Esophagus (tissue), 2 donors: Measurements from ENCODE around the gene PIGZ. TPM values are rescaled to one million over a fixed set of nuclear protein-coding genes. Genes with fewer than 3 reads are reported as not detected.

Source experiments
- H3K27ac ChIP-seq, 2 donors: one replicate each; pipeline ENCODE4 v1.5.1; 2013; ENCODE audit warnings: low read depth in 2 of 2, mild to moderate bottlenecking in 2 of 2, inconsistent platforms in 1 of 2, low read length in 1 of 2, moderate library complexity in 1 of 2
- H3K27me3 ChIP-seq, 2 donors: one replicate each; pipeline ENCODE4 v1.6.1; 2013; ENCODE audit warnings: low read length in 2 of 2, control low read depth in 1 of 2, mild to moderate bottlenecking in 1 of 2; ENCODE audit not compliant: insufficient read depth in 2 of 2, control insufficient read depth in 1 of 2
- H3K36me3 ChIP-seq, 2 donors: one replicate each; pipeline ENCODE4 v1.6.1; 2013; ENCODE audit warnings: low read length in 1 of 2; ENCODE audit not compliant: control insufficient read depth in 2 of 2, insufficient read depth in 2 of 2
- H3K4me1 ChIP-seq, 2 donors: one replicate each; pipeline ENCODE4 v1.6.1; 2013; ENCODE audit warnings: low read length in 1 of 2; ENCODE audit not compliant: control insufficient read depth in 2 of 2, insufficient read depth in 2 of 2
- H3K4me3 ChIP-seq, 2 donors: one replicate each; pipeline ENCODE4 v1.5.1; 2013; ENCODE audit warnings: low read length in 2 of 2, mild to moderate bottlenecking in 2 of 2, low read depth in 1 of 2, moderate library complexity in 1 of 2
- H3K9me3 ChIP-seq, 2 donors: one replicate each; pipeline ENCODE4 v1.6.1; 2013; ENCODE audit warnings: mild to moderate bottlenecking in 2 of 2, low read depth in 1 of 2, low read length in 1 of 2, moderate library complexity in 1 of 2; ENCODE audit not compliant: control insufficient read depth in 2 of 2, insufficient read depth in 1 of 2
- WGBS, 2 donors: extraction: QIAGEN DNeasy Blood & Tissue Kit; methylation state at CpG; one replicate each; pipeline ENCODE4 v1.1.7; 2013; 5-methylcytosine and 5-hydroxymethylcytosine counted together
- polyA plus RNA-seq, 2 donors: library from polyadenylated mRNA; stranded (reverse); fragments of 200-250 nt; gene quantifications; one replicate each; pipeline ENCODE4 v1.2.3, GENCODE V29; 2013
- donor health status: healthy with polysubstance abuse.
- donor health status: Bipolar disorder and iron deficiency.

Gene PIGZ
- polyA plus RNA-seq, 2 donors: 2.2 to 3.6 TPM

GRCh38 chr3:196994056-196994455, 25.4 kb upstream of the PIGZ start:
- H3K36me3 ChIP-seq: no peaks in the 10 kb centered on the region
- H3K4me1 ChIP-seq: peaks cover 0 to 5% of the 10 kb centered on the region in 2 donors
- no peak overlapping the region for H3K4me3 ChIP-seq
- WGBS, 2 donors: 76 to 81% methylated on average over 16 of the region's 16 CpGs
- peaks cover 0 to 3% of the 10 kb centered on the region in 2 donors for H3K9me3 ChIP-seq
- H3K27me3 ChIP-seq: no peaks in the 10 kb centered on the region
- H3K27ac ChIP-seq: no peak overlapping the region

GRCh38 chr3:196992461-196993065, 23.9 kb upstream of the PIGZ start:
- Histone ChIP-seq H3K4me1 (peaks cover 3 to 5% of the 10 kb centered on the region in 2 donors), H3K36me3 (no peaks in the 10 kb centered on the region), H3K27ac (no peak overlapping the region), H3K4me3 (no peak overlapping the region), H3K27me3 (no peaks in the 10 kb centered on the region), H3K9me3 (no peaks in the 10 kb centered on the region)
- WGBS, 2 donors: 87 to 89% methylated on average over 15 to 17 of the region's 17 CpGs

DNA sequence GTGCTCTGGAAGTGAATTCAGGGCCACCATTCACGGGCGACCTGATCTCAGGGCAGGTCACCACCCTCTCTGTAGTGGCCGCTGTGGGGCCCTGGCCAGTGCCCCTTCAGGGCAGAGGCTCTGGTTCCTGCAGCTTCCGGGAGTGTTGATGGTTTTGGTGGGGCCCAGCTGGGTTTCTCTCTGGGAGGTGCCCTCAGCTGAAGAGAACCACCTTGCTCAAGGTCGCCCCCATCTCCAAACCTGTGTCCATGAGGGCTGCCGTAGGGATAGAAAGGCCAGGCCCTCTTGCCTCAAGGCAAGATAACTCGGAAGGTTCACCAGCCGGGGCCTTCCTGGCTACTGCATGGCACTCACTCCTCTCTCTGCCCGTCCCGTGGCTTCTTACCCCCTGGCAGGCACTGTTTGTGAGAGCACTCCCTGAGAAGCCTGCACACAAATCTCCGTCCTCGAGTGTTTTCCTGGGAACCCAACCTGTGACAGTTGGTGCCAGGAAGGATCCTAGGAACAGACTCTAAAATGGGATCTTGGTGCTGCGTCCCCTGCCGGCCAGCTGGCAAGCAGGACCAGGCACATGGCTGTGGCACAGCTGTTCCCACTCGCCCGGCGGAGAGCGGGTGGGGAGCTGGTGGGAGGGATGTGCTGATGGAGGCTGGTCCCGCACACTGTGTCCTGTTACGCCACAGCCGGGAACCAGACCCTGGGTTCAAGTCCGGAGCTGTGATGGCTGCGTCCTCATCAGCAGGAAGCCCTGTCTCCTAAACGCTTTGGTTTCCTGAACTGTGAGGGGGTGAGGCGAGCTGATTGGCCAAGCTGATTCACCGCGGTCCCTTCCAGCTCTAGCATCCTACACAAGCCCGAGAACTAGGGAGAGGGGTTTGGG, 23.2 kb upstream of the PIGZ start:
- WGBS, 2 donors: 81 to 90% methylated on average over 28 of the region's 28 CpGs
- H3K9me3 ChIP-seq: no peaks in the 10 kb centered on the region
- no peaks in the 10 kb centered on the region for H3K27me3 ChIP-seq
- no peak overlapping the region for H3K27ac ChIP-seq
- H3K36me3 ChIP-seq: no peaks in the 10 kb centered on the region
- no peak overlapping the region for H3K4me3 ChIP-seq
- peaks cover 3 to 5% of the 10 kb centered on the region in 2 donors for H3K4me1 ChIP-seq

DNA sequence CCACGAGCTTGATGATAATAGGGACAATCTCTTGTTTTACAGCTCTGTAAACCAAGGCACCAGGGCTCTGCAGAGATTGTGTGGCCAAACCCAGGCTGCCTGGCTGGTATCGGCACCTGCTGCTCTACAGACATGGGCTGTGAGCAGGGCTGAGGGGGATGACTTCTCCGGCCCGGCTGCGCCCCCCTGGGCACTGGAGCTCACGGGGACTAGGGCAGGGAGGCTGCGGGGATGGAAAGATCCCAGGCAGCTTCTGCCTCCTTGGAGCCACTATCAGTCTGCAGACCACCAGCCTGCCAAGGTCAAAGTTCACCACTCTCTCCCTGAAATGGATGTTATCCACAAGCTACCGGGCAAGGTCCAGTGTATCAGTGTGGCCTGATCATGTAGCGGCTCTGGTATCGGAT, 22.0 kb upstream of the PIGZ start:
- no peaks in the 10 kb centered on the region for H3K9me3 ChIP-seq
- no peak overlapping the region for H3K27ac ChIP-seq
- 91 to 94% methylated on average over 10 of the region's 10 CpGs for WGBS, 2 donors
- H3K36me3 ChIP-seq: no peaks in the 10 kb centered on the region
- H3K27me3 ChIP-seq: no peaks in the 10 kb centered on the region
- peaks cover 3% of the 10 kb centered on the region in 2 donors for H3K4me1 ChIP-seq
- no peak overlapping the region for H3K4me3 ChIP-seq

DNA sequence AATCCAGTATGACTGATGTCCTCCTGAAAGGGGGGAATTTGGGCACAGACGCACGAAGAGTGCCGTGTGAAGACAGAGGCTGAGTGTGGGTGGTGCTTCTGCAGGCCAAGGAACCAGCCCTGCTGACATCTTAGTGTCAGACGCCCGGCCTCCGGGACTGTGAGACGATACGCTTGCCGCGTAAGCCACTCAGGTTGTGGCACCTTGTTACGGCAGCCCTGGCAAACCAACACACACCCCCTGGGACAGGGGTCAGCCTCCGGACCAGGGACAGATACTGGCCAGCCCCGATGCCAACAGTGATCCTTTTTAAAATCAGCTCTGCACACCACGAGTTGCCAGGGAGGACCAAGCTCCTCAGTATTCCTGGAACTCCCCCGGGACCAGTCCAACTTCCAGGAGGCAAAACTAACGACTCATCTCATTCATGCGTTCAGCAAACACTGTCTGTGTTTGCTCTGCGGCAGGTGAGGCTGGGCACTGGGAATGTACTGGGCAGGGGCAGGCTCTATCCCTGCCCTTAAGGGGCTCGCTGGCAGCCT, 21.2 kb upstream of the PIGZ start:
- peaks cover 0 to under 1% of the 10 kb centered on the region in 2 donors for H3K9me3 ChIP-seq
- no peak overlapping the region for H3K4me3 ChIP-seq
- H3K36me3 ChIP-seq: no peaks in the 10 kb centered on the region
- WGBS, 2 donors: 73 to 74% methylated on average over 19 of the region's 19 CpGs
- H3K27me3 ChIP-seq: no peaks in the 10 kb centered on the region
- H3K27ac ChIP-seq: no peak overlapping the region
- H3K4me1 ChIP-seq: peaks cover under 1 to 3% of the 10 kb centered on the region in 2 donors

- H3K36me3 ChIP-seq: no peaks in the 10 kb centered on the region
- peaks cover 0 to 3% of the 10 kb centered on the region in 2 donors for H3K9me3 ChIP-seq
- peaks cover 0 to 3% of the 10 kb centered on the region in 2 donors for H3K4me1 ChIP-seq
- no peak overlapping the region for H3K4me3 ChIP-seq
- H3K27ac ChIP-seq: no peak overlapping the region
- 54 to 70% methylated on average over 12 of the region's 12 CpGs for WGBS, 2 donors
- H3K27me3 ChIP-seq: no peaks in the 10 kb centered on the region
These were observed 19.8 kb upstream of the PIGZ start for GRCh38 chr3:196988241-196989029.

GRCh38 chr3:196987022-196987421, 18.4 kb upstream of the PIGZ start:
- no peak overlapping the region for H3K27ac ChIP-seq
- peaks cover 0 to 3% of the 10 kb centered on the region in 2 donors for H3K4me1 ChIP-seq
- no peak overlapping the region for H3K4me3 ChIP-seq
- 84% methylated on average over 10 of the region's 10 CpGs for WGBS, 2 donors
- peaks cover 0 to 5% of the 10 kb centered on the region in 2 donors for H3K9me3 ChIP-seq
- H3K36me3 ChIP-seq: no peaks in the 10 kb centered on the region
- H3K27me3 ChIP-seq: no peaks in the 10 kb centered on the region

- Histone ChIP-seq H3K4me3 (no peak overlapping the region), H3K36me3 (no peaks in the 10 kb centered on the region), H3K9me3 (peaks cover 0 to 5% of the 10 kb centered on the region in 2 donors), H3K4me1 (peaks cover 0 to 3% of the 10 kb centered on the region in 2 donors), H3K27ac (no peak overlapping the region), H3K27me3 (no peaks in the 10 kb centered on the region)
- WGBS, 2 donors: 89 to 91% methylated on average over 9 of the region's 9 CpGs
These were observed 17.6 kb upstream of the PIGZ start for GRCh38 chr3:196985954-196986885.
